GM19455 (cell line): ENCODE measurements around the gene FGF9.

Experiments used
- ATAC-seq: cut with Tn5 transposase; IDR thresholded peaks from one replicate; pipeline ENCODE4 v1.9.1; 2021; ENCODE audit not compliant: unreplicated experiment

FGF9 gene

GRCh38 chr13:21703846-21704245, 33.0 kb downstream of the FGF9 start:
- no peak for ATAC-seq

GRCh38 chr13:21707586-21707985, 36.7 kb downstream of the FGF9 start:
- ATAC-seq: no peak

- no peak for ATAC-seq
Measured at GRCh38 chr13:21709697-21710096, 38.8 kb downstream of the FGF9 start.

- no peak for ATAC-seq
Measured at GRCh38 chr13:21710163-21710562, 39.3 kb downstream of the FGF9 start.

GRCh38 chr13:21717817-21718216, 46.9 kb downstream of the FGF9 start:
- ATAC-seq: no peak

- no peak for ATAC-seq
Measured at GRCh38 chr13:21719463-21719862, 48.6 kb downstream of the FGF9 start.

- ATAC-seq: no peak
Measured at GRCh38 chr13:21723807-21724505, 53.1 kb downstream of the FGF9 start.

GRCh38 chr13:21730186-21730880, 59.5 kb downstream of the FGF9 start:
- no peak for ATAC-seq

- ATAC-seq: no peak
Measured at GRCh38 chr13:21733475-21734263, 62.8 kb downstream of the FGF9 start.

GRCh38 chr13:21734961-21735360, 64.1 kb downstream of the FGF9 start:
- no peak for ATAC-seq

- ATAC-seq: no peak
Measured at GRCh38 chr13:21735701-21736401, 65.0 kb downstream of the FGF9 start.

GRCh38 chr13:21736926-21737325, 66.1 kb downstream of the FGF9 start:
- no peak for ATAC-seq

GRCh38 chr13:21738630-21739029, 67.8 kb downstream of the FGF9 start:
- no peak for ATAC-seq

GRCh38 chr13:21739771-21740170, 68.9 kb downstream of the FGF9 start:
- no peak for ATAC-seq

- no peak for ATAC-seq
Measured at GRCh38 chr13:21741396-21741979, 70.6 kb downstream of the FGF9 start.

GRCh38 chr13:21742096-21742495, 71.2 kb downstream of the FGF9 start:
- no peak for ATAC-seq

GRCh38 chr13:21744149-21744548, 73.3 kb downstream of the FGF9 start:
- ATAC-seq: no peak

- ATAC-seq: no peak
Measured at GRCh38 chr13:21745307-21745706, 74.4 kb downstream of the FGF9 start.

- ATAC-seq: no peak
Measured at GRCh38 chr13:21747456-21747855, 76.6 kb downstream of the FGF9 start.

- ATAC-seq: no peak
Measured at GRCh38 chr13:21748166-21748565, 77.3 kb downstream of the FGF9 start.

- ATAC-seq: no peak
Measured at GRCh38 chr13:21749410-21749809, 78.5 kb downstream of the FGF9 start.
